Neural crest cell (in vitro differentiated cells): ENCODE results near the gene ZNF385A. TPM values are rescaled to one million over a fixed set of nuclear protein-coding genes. Genes with fewer than 3 reads are reported as not detected.

Experiments used
- DNase-seq: peaks from one replicate; pipeline ENCODE4 v3.0.0; 2021; ENCODE audit warnings: low read depth, mixed read lengths, low spot score
- H3K27ac Mint-ChIP-seq: one replicate; pipeline ENCODE4 v1.8.0; 2021; ENCODE audit warnings: mild to moderate bottlenecking, mixed read lengths; ENCODE audit not compliant: unreplicated experiment
- H3K27me3 Mint-ChIP-seq: 2 replicates; pipeline ENCODE4 v1.8.0; 2021; ENCODE audit warnings: low read depth, mild to moderate bottlenecking, mixed read lengths
- H3K36me3 Mint-ChIP-seq: 2 replicates; pipeline ENCODE4 v1.8.0; 2021; ENCODE audit warnings: low read depth, mild to moderate bottlenecking, mixed read lengths
- H3K4me1 Mint-ChIP-seq: 2 replicates; pipeline ENCODE4 v1.8.0; 2021; ENCODE audit warnings: mixed read lengths
- H3K4me3 Mint-ChIP-seq: one replicate; pipeline ENCODE4 v1.8.0; 2021; ENCODE audit warnings: mild to moderate bottlenecking, mixed read lengths
- H3K9me3 Mint-ChIP-seq: 2 replicates; pipeline ENCODE4 v1.8.0; 2021; ENCODE audit warnings: mixed read lengths
- CTCF ChIP-seq: fragments of 200-600 bp; sonication (generic); conservative IDR thresholded peaks from 2 replicates; pipeline ENCODE4 v1.5.0; 2021; ENCODE audit warnings: antibody characterized with exemption, mild to moderate bottlenecking
- total RNA-seq: library from RNA; stranded (reverse); gene quantifications from 2 replicates; pipeline ENCODE4 v1.2.1, GENCODE V29; 2021

Gene ZNF385A
- total RNA-seq, 1 donor from 2014 or later: 20.3 TPM

GRCh38 chr12:54374562-54375258 is 9.8 kb downstream of the ZNF385A start:
- no peak overlapping the region for H3K27ac Mint-ChIP-seq
- no peaks in the 10 kb centered on the region for H3K27me3 Mint-ChIP-seq
- no peak overlapping the region for H3K4me3 Mint-ChIP-seq
- H3K36me3 Mint-ChIP-seq: no peaks in the 10 kb centered on the region
- H3K9me3 Mint-ChIP-seq: no peaks in the 10 kb centered on the region
- no peak for TF ChIP-seq CTCF
- DNase-seq: no peak
- peaks cover 26% of the 10 kb centered on the region for H3K4me1 Mint-ChIP-seq

- no peak for DNase-seq
- Mint-ChIP-seq H3K27me3 (peaks cover 5% of the 10 kb centered on the region), H3K27ac (no peak overlapping the region), H3K4me1 (peaks cover 26% of the 10 kb centered on the region), H3K9me3 (no peaks in the 10 kb centered on the region), H3K36me3 (no peaks in the 10 kb centered on the region), H3K4me3 (no peak overlapping the region)
- TF ChIP-seq CTCF: no peak
These were observed 10.6 kb downstream of the ZNF385A start for GRCh38 chr12:54373649-54374561.

GRCh38 chr12:54372113-54372806 is 12.3 kb downstream of the ZNF385A start:
- Mint-ChIP-seq H3K4me3 (peak overlapping the region; percentile 25), H3K36me3 (no peaks in the 10 kb centered on the region), H3K27me3 (peaks cover 5% of the 10 kb centered on the region)

GRCh38 chr12:54371328-54372112 is 13.0 kb downstream of the ZNF385A start:
- no peak for TF ChIP-seq CTCF
- Mint-ChIP-seq H3K4me1 (peaks cover 32% of the 10 kb centered on the region), H3K36me3 (no peaks in the 10 kb centered on the region), H3K27ac (no peak overlapping the region), H3K9me3 (no peaks in the 10 kb centered on the region), H3K27me3 (peaks cover 5% of the 10 kb centered on the region), H3K4me3 (peak overlapping the region; percentile 56)
- no peak for DNase-seq

More at GRCh38 chr12:54372113-54372806, 12.3 kb downstream of the ZNF385A start:
- Mint-ChIP-seq H3K9me3 (no peaks in the 10 kb centered on the region), H3K27ac (no peak overlapping the region), H3K4me1 (peaks cover 32% of the 10 kb centered on the region)
- DNase-seq: no peak
- no peak for TF ChIP-seq CTCF
